HepG2 (cell line): Measurements from ENCODE around the gene H2AZ2. TPM values are rescaled to one million over a fixed set of nuclear protein-coding genes. Genes with fewer than 3 reads are reported as not detected.

Source experiments
- ATAC-seq: fragments of 200-7000 bp; cut with Tn5 transposase; 3 replicates; pipeline ENCODE4 v1.9.1; 2020; ENCODE audit warnings: mild to moderate bottlenecking, moderate library complexity
- BruUV-seq: library from RNA; stranded (reverse); fragments of 400-500 nt; replicated peaks from 2 replicates; lab custom pipeline; 2021; lab: Mats Ljungman, UMichigan
- CTCF ChIA-PET: fragments of 300-600 bp; formaldehyde crosslinking; extraction: SDS; loops from one replicate; lab custom pipeline; 2021; ENCODE audit warnings: low total read pairs, inconsistent platforms, low intra/inter-chr PET ratio; lab: Yijun Ruan, JAX
- POLR2A ChIA-PET: fragments of 350-600 bp; sonication (Branson Sonifier 250); formaldehyde crosslinking; loops from one replicate; lab custom pipeline; 2020; ENCODE audit warnings: antibody characterized with exemption, inconsistent platforms; lab: Yijun Ruan, JAX
- DNase-seq: peaks from one replicate; pipeline ENCODE4 v3.0.0-alpha.2; 2015; ENCODE audit warnings: low spot score
- FAIRE-seq: peaks from 3 replicates; lab custom pipeline; 2011; peaks lifted over from hg19 to GRCh38; lab: Jason Lieb, UNC
- H2AFZ ChIP-seq: one replicate; pipeline ENCODE4 v1.6.1; 2011; ENCODE audit warnings: low read length, inconsistent platforms
- H3K27ac ChIP-seq: fragments of 300-600 bp; 3 replicates; pipeline ENCODE4 v1.8.0; 2011; ENCODE audit warnings: mixed run types, mild to moderate bottlenecking, mixed read lengths, low read length, inconsistent platforms; ENCODE audit not compliant: insufficient read depth; ENCODE audit errors: extremely low read length
- H3K27me3 ChIP-seq, 2 experiments: fragments of 200-600 bp in 1 of 2; 2 replicates in 1 of 2; 3 replicates in 1 of 2; pipeline versions ENCODE4 v1.6.0 to v1.8.0; 2011; ENCODE audit warnings: low read length in 2 of 2, mild to moderate bottlenecking in 2 of 2, moderate library complexity in 2 of 2, inconsistent platforms in 1 of 2; ENCODE audit not compliant: insufficient read depth in 2 of 2, control insufficient read depth in 1 of 2
- H3K36me3 ChIP-seq, 2 experiments: fragments of 200-600 bp in 1 of 2; replicated peaks in 1 of 2; 2 replicates in 1 of 2; 3 replicates in 1 of 2; pipeline versions ENCODE4 v1.5.1 to v1.8.0; 2011; ENCODE audit warnings: low read length in 2 of 2, inconsistent platforms in 1 of 2; ENCODE audit not compliant: insufficient read depth in 2 of 2, control insufficient read depth in 1 of 2
- H3K4me1 ChIP-seq: 2 replicates; pipeline ENCODE4 v1.5.1; 2012; ENCODE audit warnings: low read length, inconsistent platforms; ENCODE audit not compliant: insufficient read depth
- H3K4me2 ChIP-seq: 2 replicates; pipeline ENCODE4 v1.6.0; 2011; ENCODE audit warnings: low read depth, low read length, inconsistent platforms
- H3K4me3 ChIP-seq, 3 experiments: fragments of 200-600 bp in 1 of 3; sonication (generic), shearing (Covaris generic) in 1 of 3; replicated peaks in 1 of 3; 2 replicates each; pipeline ENCODE4 v1.5.1; 2011 to 2016; ENCODE audit warnings: low read length in 3 of 3, inconsistent platforms in 2 of 3, low read depth in 2 of 3, mild to moderate bottlenecking in 2 of 3, control low read depth in 1 of 3, mixed read lengths in 1 of 3; ENCODE audit not compliant: insufficient read depth in 1 of 3
- H3K79me2 ChIP-seq: one replicate; pipeline ENCODE4 v1.6.1; 2011; ENCODE audit warnings: low read length, inconsistent platforms; ENCODE audit not compliant: insufficient read depth
- H3K9ac ChIP-seq: 2 replicates; pipeline ENCODE4 v1.6.0; 2011; ENCODE audit warnings: mild to moderate bottlenecking, low read depth, low read length, inconsistent platforms; ENCODE audit not compliant: insufficient read depth
- H3K9me3 ChIP-seq: 2 replicates; pipeline ENCODE4 v1.5.1; 2012; ENCODE audit warnings: mild to moderate bottlenecking, low read length
- H4K20me1 ChIP-seq: 2 replicates; pipeline ENCODE4 v1.6.0; 2011; ENCODE audit warnings: inconsistent platforms, mild to moderate bottlenecking, low read length, moderate library complexity; ENCODE audit not compliant: insufficient read depth
- ATF3 ChIP-seq: sonication (generic); formaldehyde crosslinking; IDR thresholded peaks from 2 replicates; pipeline ENCODE4 v1.4.0; 2020; ENCODE audit warnings: missing genetic modification reagents
- ETS1 ChIP-seq: sonication (generic); formaldehyde crosslinking; IDR thresholded peaks from 2 replicates; pipeline ENCODE4 v1.4.0; 2020; ENCODE audit warnings: missing genetic modification reagents
- HIVEP1 ChIP-seq: sonication (generic); formaldehyde crosslinking; IDR thresholded peaks from 2 replicates; pipeline ENCODE4 v1.4.0; 2020; ENCODE audit warnings: mild to moderate bottlenecking, missing genetic modification reagents
- ZBTB39 ChIP-seq: sonication (generic); formaldehyde crosslinking; IDR thresholded peaks from 2 replicates; pipeline ENCODE4 v1.5.0; 2020; ENCODE audit warnings: missing genetic modification reagents
- ZNF142 ChIP-seq: sonication (generic); formaldehyde crosslinking; IDR thresholded peaks from 2 replicates; pipeline ENCODE4 v1.4.0; 2020; ENCODE audit warnings: missing genetic modification reagents
- ZNF546 ChIP-seq: sonication (generic); formaldehyde crosslinking; conservative IDR thresholded peaks from 2 replicates; pipeline ENCODE4 v1.8.1; 2023; ENCODE audit warnings: mild to moderate bottlenecking, missing genetic modification reagents
- WGBS: methylation state at CpG from one replicate; pipeline ENCODE4 v1.1.6; 2017; ENCODE audit warnings: low lambda C conversion rate; 5-methylcytosine and 5-hydroxymethylcytosine counted together
- in situ Hi-C: cut with HindIII; loops from 2 replicates; pipeline ENCODE4 v1.10.0; 2017; ENCODE audit warnings: low pct_unique_long_range_greater_than_20kb; ENCODE audit not compliant: extremely low pct_ligation_motif_present
- intact Hi-C: fragments of 100-400 bp; cut with micrococcal nuclease; formaldehyde crosslinking; loops from one replicate; pipeline ENCODE4 v1.10.0; 2022; ENCODE audit not compliant: unreplicated experiment
- polyA plus RNA-seq, 8 experiments: library from polyadenylated mRNA; depleted of rRNA in 3 of 8; stranded (reverse) in 7 of 8; unstranded in 1 of 8; fragments of >200 nt; fragmentation: Illumina TruSeq in 4 of 8; extraction: Trizol in 4 of 8; gene quantifications; 2 replicates each; pipeline versions ENCODE4 v1.2.1 to v1.2.3, GENCODE V29; 2011 to 2016; ENCODE audit warnings: low read depth in 4 of 8, missing spikeins in 1 of 8, mixed read lengths in 1 of 8; ENCODE audit not compliant: insufficient read depth in 1 of 8
- total RNA-seq, 5 experiments: library from RNA; depleted of rRNA; stranded (reverse); fragments of >200 nt; fragmentation: Illumina TruSeq; extraction: Trizol; gene quantifications; 2 replicates each; pipeline ENCODE4 v1.2.3, GENCODE V29; 2016; ENCODE audit warnings: low read depth in 1 of 5

Gene H2AZ2
- total and polyA plus RNA-seq, 2 of the 13 experiments (the other 11 are each of a cell fraction or from before 2014, with no cell fraction given), result 121 to 223 TPM

- H3K4me1 ChIP-seq, result no peaks in the 10 kb centered on the region
- TF ChIP-seq ZNF546 (CRISPR knock-in tag) (no peak), ZBTB39 (no peak), HIVEP1 (no peak), ETS1 (no peak), ZNF142 (CRISPR knock-in tag) (no peak), ATF3 (CRISPR knock-in tag) (no peak)
- no TSS peak for BruUV-seq
- H3K4me3 ChIP-seq, result no peak overlapping the region
- intact Hi-C loops (no loop called here), in situ Hi-C loops (no loop called here)
- peaks cover 50% of the 10 kb centered on the region for H3K79me2 ChIP-seq
- H3K36me3 ChIP-seq, result peaks cover 12 to 63% of the 10 kb centered on the region in 2 experiments
- no peak overlapping the region for H2AFZ ChIP-seq
- H4K20me1 ChIP-seq, result no peaks in the 10 kb centered on the region
- no peak overlapping the region for H3K27ac ChIP-seq
- DNase-seq, result no peak
- CTCF ChIA-PET, result no interaction called here
- no peak overlapping the region for H3K9ac ChIP-seq
- POLR2A ChIA-PET, result no interaction called here
- WGBS, result 100% methylated on average over 2 of the region's 2 CpGs
- no peak overlapping the region for H3K4me2 ChIP-seq
- ATAC-seq, result no peak
- H3K9me3 ChIP-seq, result no peaks in the 10 kb centered on the region
- no peak for FAIRE-seq
- H3K27me3 ChIP-seq, result no peaks in the 10 kb centered on the region
These were observed 9.1 kb downstream of the H2AZ2 start for GRCh38 chr7:44838751-44839150.
